NCI-H1694 treated with DMSO at 0.1 percent for 48 hours (cell line): ENCODE measurements around the gene SH3TC1.

ENCODE experiments used
- DNase-seq: peaks from one replicate; lab custom pipeline; 2025; lab: John Stamatoyannopoulos, UW

SH3TC1 gene

DNA sequence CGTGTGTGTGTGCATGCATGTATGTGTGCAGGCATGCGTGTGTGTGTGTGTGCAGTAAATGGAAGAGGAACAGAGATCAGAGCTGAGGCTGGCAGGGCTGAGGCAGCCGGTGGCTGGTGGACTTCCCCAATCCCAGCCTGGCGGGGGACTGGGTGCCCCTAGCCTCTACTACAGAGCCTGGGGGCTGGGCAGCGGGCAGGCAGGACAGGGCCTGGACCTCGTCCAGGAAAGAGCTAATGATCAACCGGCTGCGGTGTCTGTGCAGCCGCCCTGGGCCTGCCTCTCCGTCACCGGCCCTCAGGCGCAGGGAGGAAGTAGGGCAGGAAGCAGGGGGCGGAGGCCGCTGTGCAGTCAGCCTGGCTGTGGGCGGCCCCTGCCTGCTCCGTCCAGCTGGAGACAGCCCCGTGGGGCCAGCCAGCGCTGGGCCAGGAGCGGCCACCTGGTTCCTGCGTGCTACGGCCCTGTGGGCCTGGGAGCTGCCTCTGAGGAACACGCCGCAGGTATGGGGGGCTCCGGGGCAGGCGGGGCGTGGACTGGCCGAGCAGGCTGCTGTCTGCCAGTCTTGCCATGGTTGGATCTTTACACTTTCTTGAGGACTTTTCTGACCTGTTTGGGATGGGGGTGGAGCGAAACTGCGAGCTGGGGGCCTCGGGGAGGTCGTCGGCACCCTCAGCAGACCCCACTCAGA lies at the start of gene SH3TC1:
Gene SH3TC1, plus strand, starts transcription at position 385 of the 688 bp plus-strand sequence. CDS start 5,905 bp downstream, outside the sequence.
- DNase-seq: no peak

DNA sequence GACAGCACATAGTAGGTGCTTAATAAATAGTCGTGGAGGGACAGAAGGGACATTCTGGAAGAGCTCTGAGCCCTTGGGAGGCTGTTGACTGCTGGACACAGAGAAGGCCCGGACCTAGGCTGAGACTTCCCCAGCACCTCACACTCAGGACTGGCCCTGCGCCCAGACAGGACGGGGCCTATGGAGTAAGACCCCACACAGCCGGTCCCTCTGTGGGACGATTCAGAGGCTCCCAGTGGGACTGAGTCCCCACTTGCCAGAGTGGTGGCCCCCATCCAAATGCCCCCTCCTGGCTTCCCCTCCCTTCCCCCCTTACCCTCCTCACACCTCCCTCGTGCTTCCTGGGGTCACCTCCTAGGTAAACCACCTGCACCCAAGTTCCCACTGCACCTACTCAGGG lies 49.4 kb upstream of the SH3TC1 start:
- DNase-seq: no peak

GRCh38 chr4:8150152-8151090 lies 48.7 kb upstream of the SH3TC1 start:
- no peak for DNase-seq

GRCh38 chr4:8151165-8151650 lies 47.9 kb upstream of the SH3TC1 start:
- DNase-seq: no peak

GRCh38 chr4:8152090-8152864 lies 46.8 kb upstream of the SH3TC1 start:
- DNase-seq: no peak

- DNase-seq: no peak
These were observed 46.2 kb upstream of the SH3TC1 start for GRCh38 chr4:8152865-8153257.

DNA sequence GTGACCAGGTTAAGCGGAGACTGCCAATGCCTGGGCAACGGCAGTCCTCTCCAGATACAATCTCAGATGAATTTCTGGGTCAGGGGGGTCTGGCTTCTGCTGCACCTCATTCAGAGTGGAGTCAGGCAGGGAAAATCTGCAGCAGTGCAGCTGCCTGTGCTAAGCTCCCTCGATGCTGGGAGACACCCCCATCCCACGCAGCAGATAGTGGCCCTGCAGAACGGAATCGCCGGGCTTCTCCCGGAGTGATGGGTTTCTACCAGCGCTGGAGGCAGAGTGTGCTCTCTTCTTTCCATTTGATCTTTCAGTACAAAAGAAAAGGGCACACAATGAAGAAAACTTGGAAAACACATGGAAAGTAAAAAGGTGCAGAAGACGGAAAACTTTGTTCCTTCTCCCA lies 45.6 kb upstream of the SH3TC1 start:
- no peak for DNase-seq

- no peak for DNase-seq
These were observed 44.0 kb upstream of the SH3TC1 start for GRCh38 chr4:8155048-8155447.

- no peak for DNase-seq
These were observed 43.2 kb upstream of the SH3TC1 start for GRCh38 chr4:8155660-8156421.

- no peak for DNase-seq
These were observed 42.5 kb upstream of the SH3TC1 start for GRCh38 chr4:8156617-8157016.

DNA sequence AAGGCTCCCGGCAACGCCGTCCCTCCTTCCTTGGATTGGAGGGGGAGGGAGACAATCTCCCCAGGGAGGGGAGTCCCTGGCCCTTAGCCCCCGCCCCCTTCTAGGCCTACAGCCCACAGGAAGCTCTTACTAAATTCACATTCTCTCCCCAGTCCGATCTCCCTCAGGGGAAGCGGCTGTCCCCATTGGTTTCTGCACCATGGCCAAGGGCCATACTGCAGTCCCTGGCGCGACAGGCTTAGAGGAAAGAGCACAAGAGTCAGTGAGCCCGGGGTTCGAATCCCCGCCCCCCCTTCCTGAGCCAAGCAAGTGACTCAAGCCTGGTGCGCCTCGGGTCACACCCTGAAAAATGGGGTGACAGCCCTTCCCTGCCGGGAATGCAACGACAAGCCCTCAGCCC lies 41.6 kb upstream of the SH3TC1 start:
- DNase-seq: no peak

DNA sequence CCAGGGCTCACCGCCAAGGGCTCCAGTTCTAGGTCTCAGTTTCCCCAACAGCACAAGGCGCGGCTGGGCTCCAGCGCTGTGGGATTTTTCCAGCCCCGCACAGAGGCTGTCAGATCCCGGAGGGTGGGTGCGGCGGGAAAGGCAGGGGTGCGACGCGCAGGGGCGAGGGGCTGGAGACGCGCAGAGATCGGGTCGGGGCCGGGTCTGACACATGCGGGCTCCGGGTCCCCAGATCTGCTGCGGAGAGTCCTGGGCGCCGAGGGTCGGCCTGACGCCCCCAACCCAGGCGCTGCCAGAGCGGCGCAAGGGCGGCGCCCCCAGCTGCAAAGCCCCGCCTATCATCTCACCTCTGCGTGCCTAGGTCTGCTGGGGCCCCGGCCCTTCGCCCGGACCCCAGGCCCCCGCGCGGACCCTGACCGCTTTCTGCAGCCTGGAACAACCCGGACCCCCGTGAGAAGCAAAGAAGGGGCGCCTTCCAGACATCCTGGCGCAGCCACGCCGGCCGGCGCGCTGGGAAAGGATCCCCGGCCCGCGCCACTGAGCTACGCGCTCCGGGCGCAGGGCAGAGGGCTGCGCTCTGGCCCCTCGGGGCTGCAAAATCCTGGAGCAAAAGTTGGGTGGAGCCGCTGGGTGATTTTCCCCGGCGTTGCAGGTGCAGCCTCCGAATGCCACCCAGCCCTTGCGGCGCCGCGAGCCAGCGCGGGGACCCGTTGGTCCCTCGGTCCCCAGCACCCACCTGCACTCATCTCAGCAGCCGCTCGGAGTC lies 41.0 kb upstream of the SH3TC1 start:
- no peak for DNase-seq

GRCh38 chr4:8158710-8159536 lies 40.2 kb upstream of the SH3TC1 start, which contains the start of gene ABLIM2:
ABLIM2 (minus strand) TSS chr4:8158813; CDS start chr4:8158689, 124 bp downstream.
- peak; percentile 85 for DNase-seq

GRCh38 chr4:8159537-8160232 lies 39.4 kb upstream of the SH3TC1 start:
- DNase-seq: no peak

- DNase-seq: no peak
These were observed 38.9 kb upstream of the SH3TC1 start for GRCh38 chr4:8160233-8160560.

DNA sequence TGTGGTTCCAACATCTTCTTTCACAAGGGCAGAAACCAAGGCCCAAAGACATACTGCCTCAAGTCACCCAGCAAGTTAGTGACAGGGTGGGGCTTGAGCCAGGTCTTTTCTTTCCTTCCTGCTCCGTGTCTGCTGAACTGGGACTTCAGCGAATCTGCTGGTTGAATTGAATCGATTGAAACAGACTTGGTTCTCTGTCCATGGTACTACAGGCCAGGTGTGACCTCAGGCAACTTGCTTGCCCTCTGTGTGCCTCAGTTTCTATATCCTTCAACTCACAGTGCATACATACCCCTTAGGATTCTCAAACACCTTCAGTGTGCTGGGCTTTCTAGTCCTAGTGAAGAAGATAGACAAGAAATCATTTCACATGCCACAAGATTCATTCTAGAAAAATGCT lies 38.5 kb upstream of the SH3TC1 start:
- no peak for DNase-seq

DNA sequence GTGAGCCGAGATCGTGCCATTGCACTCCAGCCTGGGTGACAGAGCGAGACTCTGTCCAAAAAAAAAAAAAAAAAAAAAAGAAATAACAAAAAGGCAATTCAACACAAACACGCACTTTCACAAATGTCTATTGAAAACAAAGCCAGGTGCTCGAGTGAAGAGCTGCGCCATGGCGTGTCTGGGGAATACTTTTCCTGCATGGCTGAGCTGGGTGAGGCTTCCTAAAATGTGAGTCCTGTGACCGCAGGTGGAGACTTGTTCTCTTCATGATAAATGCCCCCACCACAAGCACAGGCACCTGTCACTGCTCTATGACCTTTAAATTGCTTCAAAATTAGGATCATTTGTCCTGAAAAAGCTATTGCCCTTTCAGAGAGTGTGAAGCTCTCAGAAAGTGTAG lies 36.5 kb upstream of the SH3TC1 start:
- no peak for DNase-seq

DNA sequence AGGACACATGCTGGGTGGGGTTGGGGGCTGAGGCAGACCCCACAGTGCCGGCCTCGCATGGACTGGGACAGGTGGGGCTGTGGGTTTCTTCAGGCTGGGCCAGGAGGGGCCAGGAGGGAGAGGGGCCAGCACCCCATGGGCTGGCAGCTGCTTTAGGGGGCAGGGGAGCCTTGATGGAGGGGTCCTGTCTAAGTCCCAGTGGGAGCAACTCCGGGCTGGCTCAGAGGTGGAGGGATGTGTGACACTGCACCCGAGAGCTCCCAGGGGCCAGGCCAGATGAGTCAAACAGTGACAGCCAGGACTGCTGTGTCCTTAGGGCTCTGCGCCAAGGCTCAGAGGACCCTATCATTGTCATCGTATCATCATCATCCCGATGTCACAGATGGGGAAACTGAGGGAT lies 36.1 kb upstream of the SH3TC1 start:
- no peak for DNase-seq
